HUDEP-2 (cell line): ENCODE measurements around the gene ARSA.
A peak's percentile ranks its signal among the peaks of the same experiment; 100 is the strongest.
"Not testable (repeated sequence)": the region's sequence is repeated elsewhere in the genome, so short reads cannot be mapped to it uniquely, and the experiment has no call there.

Source experiments
- DNase-seq, 76 experiments: peaks; one replicate each; lab custom pipeline; 2025; ENCODE audit not compliant: unreplicated experiment in 76 of 76; lab: John Stamatoyannopoulos, UW

ARSA gene

GRCh38 chr22:50656122-50657070 is 28.4 kb upstream of the ARSA start:
- DNase-seq: no peak

GRCh38 chr22:50654664-50655063 is 26.7 kb upstream of the ARSA start:
- DNase-seq: not testable (repeated sequence)

GRCh38 chr22:50653256-50653655 is 25.3 kb upstream of the ARSA start:
- DNase-seq: no peak

GRCh38 chr22:50643821-50644101 is 15.8 kb upstream of the ARSA start:
- not testable (repeated sequence) for DNase-seq

- DNase-seq: not testable (repeated sequence)
Measured at GRCh38 chr22:50643021-50643820, 15.3 kb upstream of the ARSA start.

GRCh38 chr22:50641696-50642607 is 14.0 kb upstream of the ARSA start:
- no peak for DNase-seq

- no peak for DNase-seq
Measured at GRCh38 chr22:50640857-50641647, 13.1 kb upstream of the ARSA start.

GRCh38 chr22:50640296-50640695 is 12.3 kb upstream of the ARSA start:
- DNase-seq: not testable (repeated sequence)

- DNase-seq: no peak
Measured at GRCh38 chr22:50635591-50635990, 7.6 kb upstream of the ARSA start.

- DNase-seq: no peak
Measured at GRCh38 chr22:50633771-50634170, 5.8 kb upstream of the ARSA start.

GRCh38 chr22:50633086-50633485 is 5.1 kb upstream of the ARSA start:
- DNase-seq: no peak

- DNase-seq: peak in 50 of 76 experiments; percentile 8 to 74 (median 33)
Measured at GRCh38 chr22:50630376-50630775, 2.4 kb upstream of the ARSA start.

GRCh38 chr22:50628543-50629134 is 687 bp upstream of the ARSA start:
- no peak for DNase-seq

GRCh38 chr22:50626850-50627641 is 906 bp downstream of the ARSA start:
- no peak for DNase-seq

GRCh38 chr22:50626314-50626849 is 1.6 kb downstream of the ARSA start:
- DNase-seq: no peak

GRCh38 chr22:50625568-50626313 is 2.2 kb downstream of the ARSA start:
- no peak for DNase-seq

- DNase-seq: no peak
Measured at GRCh38 chr22:50625131-50625567, 2.8 kb downstream of the ARSA start.
